HFFc6 (cell line): ENCODE results near the gene PHLDB3. TPM values are rescaled to one million over a fixed set of nuclear protein-coding genes. Genes with fewer than 3 reads are reported as not detected.

Experiments
- DNase-seq: peaks from one replicate; pipeline ENCODE4 v3.0.0-alpha.2; 2018
- H3K27ac Mint-ChIP-seq: 2 replicates; pipeline ENCODE4 v1.8.0; 2020; ENCODE audit warnings: mild to moderate bottlenecking, mixed read lengths
- H3K27me3 Mint-ChIP-seq: 2 replicates; pipeline ENCODE4 v1.8.0; 2021; ENCODE audit warnings: mild to moderate bottlenecking, moderate library complexity, mixed read lengths; ENCODE audit not compliant: insufficient read depth
- H3K36me3 Mint-ChIP-seq: 2 replicates; pipeline ENCODE4 v1.8.0; 2021; ENCODE audit warnings: low read depth, mixed read lengths
- H3K4me1 Mint-ChIP-seq: 2 replicates; pipeline ENCODE4 v1.8.0; 2020; ENCODE audit warnings: low read depth, mixed read lengths
- H3K4me3 Mint-ChIP-seq: 2 replicates; pipeline ENCODE4 v1.8.0; 2020; ENCODE audit warnings: mild to moderate bottlenecking, moderate library complexity, mixed read lengths
- H3K9me3 Mint-ChIP-seq: 2 replicates; pipeline ENCODE4 v1.8.0; 2020; ENCODE audit warnings: mild to moderate bottlenecking, mixed read lengths
- total RNA-seq, 6 experiments: library from RNA; stranded (reverse); fragmentation: NEBNext Ultra II Directional; extraction: Animal tissue kit (Norgen Biotek cat#: 25700); gene quantifications; 2 replicates in 1 of 6; 3 replicates in 5 of 6; pipeline ENCODE4 v1.2.3, GENCODE V29; 2021
- TF ChIP-seq, protein P1 (sequence below): fragments of 200-600 bp; sonication (generic); IDR thresholded peaks from 2 replicates; pipeline ENCODE4 v1.5.0; 2021; ENCODE audit warnings: antibody characterized with exemption, mild to moderate bottlenecking

PHLDB3 gene
- total RNA-seq, 6 experiments from 2014 or later = 7.5 to 12.5 (median 11.7) TPM

DNA sequence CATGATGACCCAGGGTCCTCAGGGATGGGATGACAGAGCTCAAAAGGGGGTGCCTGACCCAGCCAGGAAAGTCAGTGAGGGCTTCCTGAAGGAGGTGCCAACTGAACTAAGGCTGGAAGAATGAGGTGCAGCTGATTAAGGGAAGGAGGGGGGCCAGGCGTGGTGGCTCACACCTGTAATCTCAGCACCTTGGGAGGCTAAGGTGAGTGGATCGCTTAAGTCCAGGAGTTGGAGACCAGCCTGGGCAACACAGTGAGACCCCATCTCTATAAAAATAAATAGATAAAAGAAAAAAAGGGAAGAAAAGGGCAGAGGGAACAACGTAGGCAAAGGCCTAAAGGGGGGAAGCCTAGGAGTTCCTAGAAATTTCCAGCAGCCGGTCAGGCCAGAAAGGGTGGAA, 30.1 kb downstream of the PHLDB3 start:
- H3K4me1 Mint-ChIP-seq = peaks cover 37% of the 10 kb centered on the region
- peaks cover 2% of the 10 kb centered on the region for H3K27me3 Mint-ChIP-seq
- no peak overlapping the region; the same call in 1 of the 2 replicates for H3K4me3 Mint-ChIP-seq
- TF ChIP-seq, protein P1, sequence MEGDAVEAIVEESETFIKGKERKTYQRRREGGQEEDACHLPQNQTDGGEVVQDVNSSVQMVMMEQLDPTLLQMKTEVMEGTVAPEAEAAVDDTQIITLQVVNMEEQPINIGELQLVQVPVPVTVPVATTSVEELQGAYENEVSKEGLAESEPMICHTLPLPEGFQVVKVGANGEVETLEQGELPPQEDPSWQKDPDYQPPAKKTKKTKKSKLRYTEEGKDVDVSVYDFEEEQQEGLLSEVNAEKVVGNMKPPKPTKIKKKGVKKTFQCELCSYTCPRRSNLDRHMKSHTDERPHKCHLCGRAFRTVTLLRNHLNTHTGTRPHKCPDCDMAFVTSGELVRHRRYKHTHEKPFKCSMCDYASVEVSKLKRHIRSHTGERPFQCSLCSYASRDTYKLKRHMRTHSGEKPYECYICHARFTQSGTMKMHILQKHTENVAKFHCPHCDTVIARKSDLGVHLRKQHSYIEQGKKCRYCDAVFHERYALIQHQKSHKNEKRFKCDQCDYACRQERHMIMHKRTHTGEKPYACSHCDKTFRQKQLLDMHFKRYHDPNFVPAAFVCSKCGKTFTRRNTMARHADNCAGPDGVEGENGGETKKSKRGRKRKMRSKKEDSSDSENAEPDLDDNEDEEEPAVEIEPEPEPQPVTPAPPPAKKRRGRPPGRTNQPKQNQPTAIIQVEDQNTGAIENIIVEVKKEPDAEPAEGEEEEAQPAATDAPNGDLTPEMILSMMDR = no peak
- peaks cover 33% of the 10 kb centered on the region for H3K36me3 Mint-ChIP-seq
- H3K9me3 Mint-ChIP-seq = peaks cover 4% of the 10 kb centered on the region; the same call in 1 of the 2 replicates
- H3K27ac Mint-ChIP-seq = no peak overlapping the region
- no peak for DNase-seq

DNA sequence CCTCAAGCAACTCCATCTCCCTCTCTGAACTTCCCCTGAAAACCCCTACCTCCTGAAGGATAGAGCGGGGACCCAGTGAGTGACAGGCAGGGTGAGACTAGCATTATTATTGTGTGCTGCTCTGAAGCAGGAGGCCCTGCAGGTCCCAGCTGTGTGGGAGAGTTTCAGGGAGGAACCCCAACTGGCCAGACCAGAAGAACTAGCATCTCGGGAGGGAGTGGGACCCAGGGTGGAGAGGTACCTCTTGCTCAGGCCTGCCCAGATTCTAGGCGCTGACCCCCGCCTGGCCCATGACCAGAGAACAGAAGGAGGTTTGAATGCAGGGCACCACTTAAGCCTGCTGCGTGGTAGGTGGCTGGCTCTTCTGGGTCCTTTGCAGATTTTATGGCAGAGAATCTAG, 33.5 kb downstream of the PHLDB3 start:
- Mint-ChIP-seq H3K9me3 (peaks cover 4% of the 10 kb centered on the region; the same call in 1 of the 2 replicates), H3K27ac (no peak overlapping the region), H3K27me3 (peaks cover 2% of the 10 kb centered on the region), H3K4me3 (no peak overlapping the region), H3K36me3 (peaks cover 22% of the 10 kb centered on the region), H3K4me1 (peaks cover 52% of the 10 kb centered on the region)
- TF ChIP-seq, protein P1 = no peak
- no peak for DNase-seq

GRCh38 chr19:43470288-43470687, 34.3 kb downstream of the PHLDB3 start:
- TF ChIP-seq, protein P1 = no peak
- Mint-ChIP-seq H3K4me1 (peaks cover 54% of the 10 kb centered on the region), H3K36me3 (peaks cover 15% of the 10 kb centered on the region), H3K9me3 (peaks cover under 1% of the 10 kb centered on the region; the same call in 1 of the 2 replicates), H3K4me3 (peak overlapping the region; percentile 39; the same call in 1 of the 2 replicates), H3K27ac (peak overlapping the region; percentile 49), H3K27me3 (peaks cover 6% of the 10 kb centered on the region)
- DNase-seq = peak; percentile 82

- peak; percentile 22 for DNase-seq
- no peaks in the 10 kb centered on the region for H3K9me3 Mint-ChIP-seq
- no peak overlapping the region for H3K27ac Mint-ChIP-seq
- no peak overlapping the region for H3K4me3 Mint-ChIP-seq
- peaks cover 54% of the 10 kb centered on the region for H3K4me1 Mint-ChIP-seq
- peaks cover 8% of the 10 kb centered on the region for H3K36me3 Mint-ChIP-seq
- peaks cover 6% of the 10 kb centered on the region for H3K27me3 Mint-ChIP-seq
- TF ChIP-seq, protein P1 = no peak
Measured at GRCh38 chr19:43469160-43469480, 35.4 kb downstream of the PHLDB3 start.

DNA sequence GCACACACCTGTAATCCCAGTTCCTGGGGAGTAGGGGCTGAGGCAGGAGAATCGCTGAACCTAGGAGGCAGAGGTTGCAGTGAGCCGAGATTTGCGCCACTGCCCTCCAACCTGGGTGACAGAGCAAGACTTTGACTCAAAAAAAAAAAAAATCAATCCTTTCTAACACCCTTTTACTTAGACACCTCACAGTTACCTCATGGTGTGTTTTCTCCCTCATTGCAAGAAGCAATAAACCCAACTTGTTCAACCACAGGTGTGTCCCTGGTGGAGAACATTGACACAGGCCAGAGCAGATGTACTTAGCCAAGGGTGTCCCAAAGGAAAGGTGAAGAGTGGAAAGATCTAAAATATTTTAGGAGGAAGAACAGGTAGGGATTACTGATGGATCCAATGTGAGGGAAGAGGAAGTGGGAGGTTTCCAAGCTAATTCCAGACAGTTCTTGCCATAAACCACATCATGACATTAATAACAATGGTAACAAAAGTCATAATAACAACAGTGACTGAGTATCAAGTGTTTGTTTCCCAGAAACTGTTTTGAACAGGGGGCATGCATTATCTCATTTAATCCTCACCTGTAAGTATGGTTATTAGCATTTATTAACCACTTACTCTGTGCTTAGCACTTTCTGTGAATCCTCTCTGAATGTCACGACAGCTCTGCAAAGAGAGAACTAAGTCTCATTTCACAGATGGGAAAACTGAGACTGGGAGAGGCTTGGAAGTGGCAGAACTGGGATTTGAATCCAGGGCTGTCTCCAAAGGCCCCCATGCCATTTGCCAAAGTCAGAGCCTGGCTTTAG, 36.0 kb downstream of the PHLDB3 start:
- H3K36me3 Mint-ChIP-seq = peaks cover 3% of the 10 kb centered on the region; the same call in 1 of the 2 replicates
- no peaks in the 10 kb centered on the region for H3K9me3 Mint-ChIP-seq
- no peak overlapping the region for H3K4me3 Mint-ChIP-seq
- DNase-seq = no peak
- peaks cover 60% of the 10 kb centered on the region for H3K4me1 Mint-ChIP-seq
- peak overlapping the region; percentile 19; the same call in 1 of the 2 replicates for H3K27ac Mint-ChIP-seq
- TF ChIP-seq, protein P1 = no peak
- peaks cover 8% of the 10 kb centered on the region for H3K27me3 Mint-ChIP-seq
